ENCODE measurements around the gene TUBGCP2.

DNA sequence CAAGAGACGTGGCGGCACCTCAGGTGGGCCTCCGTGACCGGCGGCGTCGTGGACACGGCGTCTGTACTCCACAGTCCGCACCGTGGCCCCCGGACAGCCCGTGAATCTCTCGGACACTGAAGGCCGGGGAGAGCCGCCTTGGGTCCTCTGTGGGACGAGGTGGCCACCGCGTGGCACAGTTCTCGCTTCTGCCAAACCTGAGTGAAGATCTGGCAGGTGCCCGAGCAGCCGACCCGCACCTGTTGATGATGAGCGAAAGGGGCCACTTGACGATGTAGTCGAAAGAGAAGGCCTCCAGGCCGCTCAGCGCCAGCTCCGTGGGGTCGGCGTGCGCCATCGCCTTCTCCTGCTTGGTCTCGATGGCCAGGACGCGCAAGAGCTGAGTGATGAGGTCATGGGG, 23.5 kb downstream of the TUBGCP2 start:
- TF ChIP-seq POLR2A (IDR thresholded peaks at IDR 0.05) (no peak), CTCF (IDR thresholded peaks at IDR 0.05) (no peak)
